ENCODE measurements around the gene RP9. TPM values are rescaled to one million over a fixed set of nuclear protein-coding genes. Genes with fewer than 3 reads are reported as not detected.

The RP9 gene
- total and polyA plus RNA-seq, 2 of the 13 experiments (the other 11 are each of a cell fraction or from before 2014, with no cell fraction given) = 14.2 to 18.6 TPM

- Histone ChIP-seq H3K4me3 (replicated peaks in 1 of 3; ENCODE audit: insufficient read depth in 1 of 3, low read depth in 2 of 3, low read length in 3 of 3) (peak overlapping the region in 2 of 3 experiments; percentile 49 to 63; a peak in 2 of 6 replicates), H3K9ac (ENCODE audit: insufficient read depth, low read depth, low read length) (peak overlapping the region; percentile 82), H4K20me1 (ENCODE audit: insufficient read depth, low read length) (no peaks in the 10 kb centered on the region), H3K27me3 (ENCODE audit: control insufficient read depth in 1 of 2, insufficient read depth in 2 of 2, low read length in 2 of 2) (no peaks in the 10 kb centered on the region; a peak in 1 of 5 replicates), H2AFZ (ENCODE audit: low read length) (no peak overlapping the region), H3K79me2 (ENCODE audit: insufficient read depth, low read length) (peaks cover 95% of the 10 kb centered on the region), H3K4me2 (ENCODE audit: low read depth, low read length) (peak overlapping the region; percentile 88), H3K9me3 (ENCODE audit: low read length) (no peaks in the 10 kb centered on the region), H3K4me1 (ENCODE audit: insufficient read depth, low read length) (peaks cover 68% of the 10 kb centered on the region), H3K36me3 (replicated peaks in 1 of 2; ENCODE audit: control insufficient read depth in 1 of 2, insufficient read depth in 2 of 2, low read length in 2 of 2) (no peaks in the 10 kb centered on the region), H3K27ac (ENCODE audit: extremely low read length, insufficient read depth, low read length) (peak overlapping the region; percentile 99)
- BruUV-seq (replicated peaks) = no TSS peak
- POLR2A ChIA-PET = interaction anchor here (0.7 to 1.1 kb wide), 2 partner anchors 17 to 87 kb away, joined by 3 read pairs; partner anchors contain the start of genes FKBP9 and NT5C3A
- DNase-seq (ENCODE audit: low spot score) = no peak
- WGBS (ENCODE audit: low lambda C conversion rate) = 68% methylated on average over 2 of the region's 2 CpGs
- intact Hi-C loops (cut with micrococcal nuclease; ENCODE audit: unreplicated experiment) (loop anchor here (10.0 kb wide), 1 partner anchor 150 kb away; the partner anchor contains the start of gene KBTBD2), in situ Hi-C loops (cut with HindIII; ENCODE audit: extremely low pct_ligation_motif_present, low pct_unique_long_range_greater_than_20kb) (no loop called here)
- CTCF ChIA-PET (ENCODE audit: low intra/inter-chr PET ratio, low total read pairs) = no interaction called here
- no peak for ATAC-seq
- FAIRE-seq = no peak
- TF ChIP-seq SP5 (CRISPR knock-in tag; IDR thresholded peaks at IDR 0.05; ENCODE audit: borderline replicate concordance, low read depth) (no peak), ZNF770 (CRISPR knock-in tag; IDR thresholded peaks at IDR 0.05) (no peak), RFX5 (IDR thresholded peaks at IDR 0.05; ENCODE audit: low read depth, low read length) (no peak), NFE2L1 (CRISPR knock-in tag; IDR thresholded peaks at IDR 0.05; ENCODE audit: borderline replicate concordance) (no peak), GABPB1 (CRISPR knock-in tag; IDR thresholded peaks at IDR 0.05) (no peak), ZNF619 (CRISPR knock-in tag; IDR thresholded peaks at IDR 0.05) (no peak), DNMT3B (CRISPR knock-in tag; conservative IDR thresholded peaks at IDR 0.05) (no peak), ZSCAN12 (CRISPR knock-in tag; IDR thresholded peaks at IDR 0.05) (no peak), ATF6 (CRISPR knock-in tag; conservative IDR thresholded peaks at IDR 0.05) (no peak), IRX3 (CRISPR knock-in tag; IDR thresholded peaks at IDR 0.05; ENCODE audit: borderline replicate concordance, low read depth) (no peak), ZNF550 (CRISPR knock-in tag; IDR thresholded peaks at IDR 0.05; ENCODE audit: borderline replicate concordance) (no peak), ZNF350 (CRISPR knock-in tag; IDR thresholded peaks at IDR 0.05; ENCODE audit: borderline replicate concordance, low read depth) (no peak), NFIC (IDR thresholded peaks at IDR 0.05; ENCODE audit: low read length) (no peak), GTF2F1 (IDR thresholded peaks at IDR 0.05; ENCODE audit: low read length) (no peak), GMEB2 (CRISPR knock-in tag; IDR thresholded peaks at IDR 0.05; ENCODE audit: low read depth) (no peak), ZNF678 (CRISPR knock-in tag; IDR thresholded peaks at IDR 0.05) (no peak), ZNF563 (CRISPR knock-in tag; IDR thresholded peaks at IDR 0.05) (no peak), ZHX1 (CRISPR knock-in tag; IDR thresholded peaks at IDR 0.05; ENCODE audit: low read depth) (no peak)
These were observed 64.2 kb downstream of the RP9 start for GRCh38 chr7:33044986-33045385.
